HG02852 (cell line): ENCODE data around the gene SEC11A.

Source experiments
- ATAC-seq: cut with Tn5 transposase; IDR thresholded peaks from one replicate; pipeline ENCODE4 v1.9.1; 2021; ENCODE audit warnings: mild to moderate bottlenecking, moderate library complexity; ENCODE audit not compliant: unreplicated experiment

The SEC11A gene

GRCh38 chr15:84685304-84685703 lies 30.6 kb downstream of the SEC11A start:
- ATAC-seq, result no peak

DNA sequence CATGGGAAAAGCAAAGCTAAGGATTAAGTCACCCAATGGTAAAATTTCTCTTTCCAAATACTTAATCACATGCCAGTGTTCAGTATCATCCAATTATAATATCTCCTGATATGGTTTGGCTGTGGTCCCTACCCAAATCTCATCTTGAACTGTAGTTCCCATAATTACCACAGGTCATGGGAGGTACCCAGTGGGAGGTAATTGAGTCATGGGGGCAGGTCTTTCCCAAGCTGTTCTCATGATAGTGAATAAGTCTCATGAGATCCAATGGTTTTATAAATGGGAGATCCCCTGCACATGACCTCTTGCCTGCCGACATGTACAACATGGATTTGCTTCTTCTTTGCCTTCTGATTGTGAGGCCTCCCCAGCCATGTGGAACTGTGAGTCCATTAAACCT lies 31.8 kb downstream of the SEC11A start:
- no peak for ATAC-seq

- ATAC-seq, result no peak
Measured at GRCh38 chr15:84681831-84682230, 34.1 kb downstream of the SEC11A start.

GRCh38 chr15:84671211-84671610 lies 44.7 kb downstream of the SEC11A start:
- ATAC-seq, result no peak

- ATAC-seq, result no peak
Measured at GRCh38 chr15:84669726-84670125, 46.2 kb downstream of the SEC11A start.

GRCh38 chr15:84668221-84668982 lies 47.5 kb downstream of the SEC11A start:
- ATAC-seq, result no peak

DNA sequence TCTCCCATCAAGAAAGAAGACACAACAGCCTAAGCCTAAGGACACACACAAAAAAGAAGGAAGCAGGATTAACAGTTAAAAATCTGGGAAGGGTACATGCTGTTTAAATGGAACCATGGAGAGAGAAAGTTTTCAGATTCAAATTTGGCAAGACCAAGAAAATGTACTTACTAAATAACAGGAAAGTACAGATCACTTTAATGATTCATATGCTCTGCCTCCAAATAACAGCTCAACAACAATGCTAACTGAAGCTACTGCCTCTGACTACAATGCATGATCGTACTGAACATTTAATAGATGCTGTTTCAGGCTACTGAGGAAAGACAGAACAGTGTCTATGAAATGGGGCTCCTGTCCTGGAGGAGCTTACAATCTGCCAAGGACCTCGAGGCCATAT lies 49.6 kb downstream of the SEC11A start:
- ATAC-seq, result no peak

GRCh38 chr15:84661001-84661400 lies 54.9 kb downstream of the SEC11A start:
- ATAC-seq, result no peak

DNA sequence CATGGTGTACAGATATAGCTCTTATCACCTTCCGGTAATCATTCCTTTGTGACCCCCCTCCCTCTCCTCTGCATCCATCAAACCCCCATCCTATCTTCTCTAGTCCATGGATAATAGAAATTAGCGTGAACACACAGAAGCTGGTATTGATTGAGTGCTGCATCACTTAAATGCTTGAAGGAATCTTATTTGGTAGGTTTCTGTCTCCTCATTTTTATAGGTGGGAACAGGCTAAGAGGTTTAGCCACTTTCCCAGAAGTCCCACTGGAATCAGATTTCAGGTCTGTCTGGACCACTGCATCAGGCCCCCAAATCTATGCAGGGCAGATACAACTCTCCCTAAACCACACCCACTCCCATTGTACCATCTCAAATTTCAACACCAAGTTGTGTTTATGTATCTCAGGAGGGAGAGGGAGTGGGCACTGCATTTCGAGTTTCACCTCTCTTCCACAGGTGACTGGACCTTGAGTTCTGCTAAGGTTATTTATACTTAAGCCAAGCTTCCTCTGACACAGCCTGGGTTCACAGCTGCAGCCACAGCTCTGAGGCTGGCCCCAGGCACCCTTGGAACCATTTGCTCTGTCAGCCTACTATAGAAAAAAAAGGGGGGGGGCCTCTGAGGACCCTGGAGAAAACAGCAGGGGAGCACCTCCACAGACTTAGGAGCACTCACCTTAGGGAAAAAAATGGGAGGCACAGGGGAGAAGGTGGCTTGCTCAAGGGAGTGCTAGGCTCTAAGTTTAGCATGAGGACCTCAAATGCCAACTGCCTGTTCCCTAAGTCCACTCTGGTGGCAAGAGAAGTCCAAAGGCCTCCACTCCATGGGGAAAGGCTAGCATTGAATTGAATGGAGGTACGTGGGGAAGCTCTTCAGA lies 55.8 kb downstream of the SEC11A start:
- no peak for ATAC-seq

DNA sequence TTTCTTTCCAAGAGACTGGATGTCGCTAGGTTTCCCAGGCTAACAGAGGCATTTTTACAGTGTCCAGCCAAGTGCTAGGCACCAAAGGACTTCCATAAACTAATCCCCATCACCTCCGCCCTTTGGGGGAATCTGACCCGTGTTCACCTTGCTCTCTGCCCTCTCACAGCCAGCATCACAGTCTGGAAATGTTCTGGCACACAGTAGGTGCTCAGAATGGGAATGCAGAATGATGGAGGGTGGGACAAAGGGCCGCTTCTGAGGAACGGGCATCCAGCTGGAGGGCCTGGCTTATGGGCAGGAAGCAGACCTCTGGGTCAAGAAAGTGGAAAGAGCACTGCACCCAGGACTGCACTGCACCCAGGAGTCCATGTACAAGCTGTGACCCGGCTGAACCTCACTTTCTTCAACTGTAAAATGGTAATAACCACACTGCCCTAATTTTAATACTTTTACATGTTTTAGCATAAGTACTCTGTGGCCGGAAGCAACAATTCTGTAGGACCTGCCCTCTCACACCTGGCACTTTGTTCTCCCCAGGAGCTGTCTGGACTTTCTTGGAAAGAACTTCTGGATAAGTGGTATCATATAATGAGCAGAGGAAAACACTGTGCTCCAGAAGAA lies 57.0 kb downstream of the SEC11A start:
- ATAC-seq, result no peak

DNA sequence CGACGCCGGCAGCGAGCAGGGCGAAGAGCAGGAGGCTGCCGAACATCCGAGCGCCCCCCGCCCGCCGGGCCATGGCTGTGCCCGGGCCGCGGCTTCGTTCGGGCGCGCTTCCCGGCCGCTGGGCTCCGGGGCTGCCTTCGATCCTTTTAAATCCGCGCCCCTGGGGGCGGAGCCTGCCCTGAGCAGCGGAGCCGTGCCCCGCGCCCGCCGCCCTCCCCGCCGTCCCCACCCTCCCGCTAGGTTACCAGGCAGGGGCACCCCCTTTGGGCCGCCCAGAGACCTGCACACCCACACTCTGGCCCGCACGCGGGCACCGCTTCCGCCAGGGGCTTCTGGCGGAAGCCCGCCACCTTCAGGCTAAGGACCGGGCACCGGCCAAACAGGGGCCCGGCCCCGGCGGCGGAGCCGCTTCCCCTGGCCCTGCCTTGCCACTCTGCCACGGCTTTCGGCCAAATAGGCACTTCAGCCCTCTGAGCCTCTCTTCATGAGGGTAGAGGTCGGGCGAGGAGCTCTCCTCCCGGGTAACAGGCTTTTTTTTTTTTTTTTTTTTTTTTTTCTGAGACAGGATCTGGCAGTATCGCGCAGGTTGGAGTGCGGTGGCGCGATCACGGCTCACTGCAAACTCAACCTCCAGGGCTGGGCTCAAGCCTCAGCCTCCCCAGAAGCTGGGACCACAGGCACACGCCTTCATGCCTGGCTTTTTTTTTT lies 57.7 kb downstream of the SEC11A start, which contains the start of gene NMB:
Gene NMB, minus strand, starts transcription at position 120 of the 708 bp plus-strand sequence. Its CDS starts 47 bp downstream, at position 73.
- peak; percentile 54 for ATAC-seq

DNA sequence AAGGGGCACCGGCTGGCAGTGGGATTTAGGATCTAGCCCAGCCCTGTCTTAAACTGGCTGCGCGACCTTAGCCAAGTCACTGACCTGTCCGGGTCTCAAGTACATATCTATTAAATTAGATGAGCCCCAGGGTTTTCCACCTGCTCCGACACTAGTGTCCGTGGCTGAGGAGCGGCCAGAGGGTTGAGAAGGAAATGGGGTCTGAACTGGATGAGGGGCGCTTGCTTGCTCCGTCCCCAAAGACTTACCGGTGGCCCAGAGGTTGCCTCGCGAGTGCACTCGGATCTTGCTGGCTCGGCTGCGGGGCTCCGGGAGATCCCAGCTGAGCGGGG lies 58.2 kb downstream of the SEC11A start:
- ATAC-seq, result no peak

- ATAC-seq, result no peak
Measured at GRCh38 chr15:84656972-84657371, 59.0 kb downstream of the SEC11A start.

- no peak for ATAC-seq
Measured at GRCh38 chr15:84654689-84655453, 61.1 kb downstream of the SEC11A start.

GRCh38 chr15:84653910-84654688 lies 61.8 kb downstream of the SEC11A start, which contains the start of gene WDR73:
WDR73 (minus strand) TSS chr15:84654283; CDS start chr15:84654274, 9 bp downstream.
- ATAC-seq, result peak; percentile 85

GRCh38 chr15:84653584-84653909 lies 62.4 kb downstream of the SEC11A start:
- no peak for ATAC-seq

DNA sequence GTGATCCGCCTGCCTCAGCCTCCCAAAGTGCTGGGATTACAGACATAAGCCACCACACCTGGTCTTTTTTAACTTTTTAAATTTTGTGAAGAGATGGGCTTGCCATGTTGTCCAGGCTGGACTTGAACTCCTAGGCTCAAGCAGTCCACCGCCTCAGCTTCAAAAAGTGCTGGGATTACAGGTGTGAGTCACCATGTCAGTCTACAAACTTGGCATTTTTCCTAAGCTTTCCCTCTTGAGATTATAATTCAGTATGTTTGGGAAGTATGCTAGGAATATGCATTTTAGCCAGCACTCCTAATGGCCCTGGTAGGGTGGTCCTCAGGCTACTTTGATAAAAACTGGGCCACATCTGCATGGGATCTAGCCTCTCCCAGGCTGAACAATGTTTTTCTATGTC lies 66.2 kb downstream of the SEC11A start:
- ATAC-seq, result no peak

DNA sequence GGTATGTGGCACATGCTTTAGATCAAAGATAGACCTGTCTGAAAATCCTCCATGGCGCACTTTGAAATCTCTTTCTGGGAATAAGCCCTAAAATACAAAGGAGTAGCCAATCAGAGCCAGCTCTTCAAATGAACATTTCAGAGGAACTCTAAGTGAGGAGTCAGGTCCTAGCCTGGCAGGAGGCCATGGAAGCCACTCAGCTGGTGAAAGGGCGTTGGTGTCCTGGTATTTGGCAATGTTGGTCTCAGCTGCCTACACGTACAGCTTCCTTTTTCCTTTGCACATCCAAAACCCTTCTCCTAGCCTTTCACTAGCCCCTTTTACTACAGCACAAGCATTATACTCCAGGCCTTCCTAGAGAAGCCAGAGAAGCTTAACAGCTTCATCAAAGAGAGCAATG lies 67.4 kb downstream of the SEC11A start:
- no peak for ATAC-seq

GRCh38 chr15:84647726-84648125 lies 68.2 kb downstream of the SEC11A start:
- ATAC-seq, result no peak

GRCh38 chr15:84645997-84646396 lies 69.9 kb downstream of the SEC11A start:
- ATAC-seq, result no peak
